ENCODE data around the gene MYO7A. TPM values are rescaled to one million over a fixed set of nuclear protein-coding genes. Genes with fewer than 3 reads are reported as not detected.

The MYO7A gene
- total RNA-seq, 2 experiments from 2014 or later: not detected

- intact Hi-C loops (cut with micrococcal nuclease): no loop called here
- no peaks in the 10 kb centered on the region for H3K27me3 Mint-ChIP-seq (ENCODE audit: low read depth)
- H3K4me1 Mint-ChIP-seq (ENCODE audit: low read depth): peaks cover 13% of the 10 kb centered on the region
- H3K27ac Mint-ChIP-seq: no peak overlapping the region
- CTCF ChIA-PET: interaction anchor here (2.5 kb wide), 1 partner anchor 29 kb away, joined by 7 read pairs; the partner anchor contains the start of gene MYO7A
- no peaks in the 10 kb centered on the region for H3K36me3 Mint-ChIP-seq (ENCODE audit: low read depth)
- no peak for DNase-seq
- H3K4me3 Mint-ChIP-seq: no peak overlapping the region
- no peaks in the 10 kb centered on the region for H3K9me3 Mint-ChIP-seq
These were observed 28.6 kb downstream of the MYO7A start for GRCh38 chr11:77156396-77157195.

- Mint-ChIP-seq H3K27ac (no peak overlapping the region), H3K4me1 (ENCODE audit: low read depth) (no peaks in the 10 kb centered on the region), H3K4me3 (no peak overlapping the region), H3K36me3 (ENCODE audit: low read depth) (no peaks in the 10 kb centered on the region), H3K27me3 (ENCODE audit: low read depth) (no peaks in the 10 kb centered on the region), H3K9me3 (no peaks in the 10 kb centered on the region)
- CTCF ChIA-PET: no interaction called here
- intact Hi-C loops (cut with micrococcal nuclease): no loop called here
- DNase-seq: no peak
These were observed 30.1 kb downstream of the MYO7A start for GRCh38 chr11:77158041-77158695.

GRCh38 chr11:77159219-77159936 lies 31.3 kb downstream of the MYO7A start:
- no peaks in the 10 kb centered on the region for H3K4me1 Mint-ChIP-seq (ENCODE audit: low read depth)
- H3K4me3 Mint-ChIP-seq: no peak overlapping the region
- no peaks in the 10 kb centered on the region for H3K27me3 Mint-ChIP-seq (ENCODE audit: low read depth)
- intact Hi-C loops (cut with micrococcal nuclease): no loop called here
- no peak overlapping the region for H3K27ac Mint-ChIP-seq
- no peaks in the 10 kb centered on the region for H3K9me3 Mint-ChIP-seq
- H3K36me3 Mint-ChIP-seq (ENCODE audit: low read depth): no peaks in the 10 kb centered on the region
- CTCF ChIA-PET: no interaction called here
- DNase-seq: no peak

GRCh38 chr11:77159937-77160495 lies 32.0 kb downstream of the MYO7A start:
- Mint-ChIP-seq H3K27me3 (ENCODE audit: low read depth) (no peaks in the 10 kb centered on the region), H3K9me3 (no peaks in the 10 kb centered on the region), H3K36me3 (ENCODE audit: low read depth) (no peaks in the 10 kb centered on the region), H3K27ac (no peak overlapping the region), H3K4me3 (no peak overlapping the region), H3K4me1 (ENCODE audit: low read depth) (no peaks in the 10 kb centered on the region)
- intact Hi-C loops (cut with micrococcal nuclease): no loop called here
- CTCF ChIA-PET: interaction anchor here (1.2 kb wide), 1 partner anchor 33 kb away, joined by 3 read pairs; no protein-coding TSS in a partner anchor
- DNase-seq: no peak

GRCh38 chr11:77163271-77163670 lies 35.2 kb downstream of the MYO7A start:
- Mint-ChIP-seq H3K4me1 (ENCODE audit: low read depth) (no peaks in the 10 kb centered on the region), H3K36me3 (ENCODE audit: low read depth) (no peaks in the 10 kb centered on the region), H3K27ac (no peak overlapping the region), H3K9me3 (no peaks in the 10 kb centered on the region), H3K27me3 (ENCODE audit: low read depth) (no peaks in the 10 kb centered on the region), H3K4me3 (no peak overlapping the region)
- no peak for DNase-seq
- intact Hi-C loops (cut with micrococcal nuclease): no loop called here
- CTCF ChIA-PET: no interaction called here

GRCh38 chr11:77165066-77165465 lies 37.0 kb downstream of the MYO7A start:
- CTCF ChIA-PET: interaction anchor here (0.9 to 1.3 kb wide), 2 partner anchors 22 to 74 kb away, joined by 4 to 6 read pairs; no protein-coding TSS in a partner anchor
- Mint-ChIP-seq H3K27me3 (ENCODE audit: low read depth) (no peaks in the 10 kb centered on the region), H3K4me3 (no peak overlapping the region), H3K4me1 (ENCODE audit: low read depth) (no peaks in the 10 kb centered on the region), H3K27ac (no peak overlapping the region), H3K9me3 (no peaks in the 10 kb centered on the region), H3K36me3 (ENCODE audit: low read depth) (no peaks in the 10 kb centered on the region)
- intact Hi-C loops (cut with micrococcal nuclease): no loop called here
- no peak for DNase-seq

- Mint-ChIP-seq H3K36me3 (ENCODE audit: low read depth) (no peaks in the 10 kb centered on the region), H3K9me3 (no peaks in the 10 kb centered on the region), H3K4me3 (no peak overlapping the region), H3K27me3 (ENCODE audit: low read depth) (no peaks in the 10 kb centered on the region), H3K4me1 (ENCODE audit: low read depth) (no peaks in the 10 kb centered on the region), H3K27ac (no peak overlapping the region)
- intact Hi-C loops (cut with micrococcal nuclease): no loop called here
- no peak for DNase-seq
- CTCF ChIA-PET: interaction anchor here (0.9 to 1.3 kb wide), 2 partner anchors 21 to 75 kb away, joined by 4 to 6 read pairs; no protein-coding TSS in a partner anchor
These were observed 38.0 kb downstream of the MYO7A start for GRCh38 chr11:77166021-77166420.

DNA sequence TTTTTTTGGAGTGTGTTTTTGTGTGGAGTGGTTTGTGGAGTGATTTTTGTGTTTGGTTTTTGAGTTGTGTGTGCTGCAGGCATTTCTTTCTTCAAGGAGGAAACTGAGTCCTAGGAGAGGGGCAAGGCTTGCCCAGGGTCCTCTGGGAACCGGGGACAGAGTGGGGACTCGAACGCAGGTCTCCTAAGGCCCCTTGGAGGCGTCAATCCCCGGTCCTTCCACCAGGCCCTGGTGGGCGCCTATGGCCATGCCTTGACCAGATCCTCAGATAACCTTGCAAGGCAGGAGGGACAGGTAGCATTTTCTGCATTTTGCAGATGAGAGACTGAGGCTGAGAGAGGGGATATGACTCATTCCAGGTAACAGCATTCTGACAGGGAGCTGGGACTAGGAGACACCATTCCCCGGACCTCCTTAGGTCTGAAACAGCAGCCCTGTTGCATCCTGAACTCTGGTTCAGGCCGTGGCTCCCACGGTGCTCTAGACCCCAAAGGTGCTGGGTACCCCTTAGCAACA lies 39.1 kb downstream of the MYO7A start:
- intact Hi-C loops (cut with micrococcal nuclease): no loop called here
- DNase-seq: no peak
- no peak overlapping the region for H3K27ac Mint-ChIP-seq
- H3K27me3 Mint-ChIP-seq (ENCODE audit: low read depth): no peaks in the 10 kb centered on the region
- H3K9me3 Mint-ChIP-seq: no peaks in the 10 kb centered on the region
- no peaks in the 10 kb centered on the region for H3K36me3 Mint-ChIP-seq (ENCODE audit: low read depth)
- H3K4me1 Mint-ChIP-seq (ENCODE audit: low read depth): no peaks in the 10 kb centered on the region
- CTCF ChIA-PET: interaction anchor here (1.4 kb wide), 1 partner anchor 40 kb away, joined by 3 read pairs; no protein-coding TSS in a partner anchor
- no peak overlapping the region for H3K4me3 Mint-ChIP-seq

GRCh38 chr11:77167791-77168190 lies 39.7 kb downstream of the MYO7A start:
- Mint-ChIP-seq H3K27ac (no peak overlapping the region), H3K4me1 (ENCODE audit: low read depth) (no peaks in the 10 kb centered on the region), H3K36me3 (ENCODE audit: low read depth) (no peaks in the 10 kb centered on the region), H3K9me3 (no peaks in the 10 kb centered on the region), H3K4me3 (no peak overlapping the region), H3K27me3 (ENCODE audit: low read depth) (no peaks in the 10 kb centered on the region)
- CTCF ChIA-PET: interaction anchor here (1.4 kb wide), 1 partner anchor 41 kb away, joined by 3 read pairs; no protein-coding TSS in a partner anchor
- intact Hi-C loops (cut with micrococcal nuclease): no loop called here
- DNase-seq: no peak

DNA sequence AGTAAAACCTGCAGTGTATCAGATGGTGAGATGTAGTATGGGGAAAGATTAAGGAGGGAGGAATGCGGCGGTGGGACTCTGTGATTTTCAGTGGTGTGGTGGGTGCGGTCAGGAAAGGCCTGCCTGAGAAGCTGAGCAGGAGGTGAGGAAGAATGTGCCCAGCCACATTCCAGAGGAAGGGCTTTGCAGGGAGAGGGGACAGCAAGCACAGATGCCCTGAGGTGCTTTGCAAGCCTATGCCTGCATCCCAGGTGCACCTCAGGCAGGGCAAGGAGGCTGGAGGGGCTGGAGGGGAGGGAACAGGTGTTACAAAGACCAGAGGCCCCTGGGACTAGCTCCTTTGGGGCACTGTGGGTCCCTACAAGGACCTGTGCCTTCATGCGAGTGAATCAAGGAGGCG lies 42.1 kb downstream of the MYO7A start:
- CTCF ChIA-PET: no interaction called here
- Mint-ChIP-seq H3K36me3 (ENCODE audit: low read depth) (no peaks in the 10 kb centered on the region), H3K4me1 (ENCODE audit: low read depth) (no peaks in the 10 kb centered on the region), H3K27ac (no peak overlapping the region), H3K9me3 (no peaks in the 10 kb centered on the region), H3K27me3 (ENCODE audit: low read depth) (no peaks in the 10 kb centered on the region), H3K4me3 (no peak overlapping the region)
- intact Hi-C loops (cut with micrococcal nuclease): no loop called here
- DNase-seq: no peak

- intact Hi-C loops (cut with micrococcal nuclease): no loop called here
- Mint-ChIP-seq H3K36me3 (ENCODE audit: low read depth) (no peaks in the 10 kb centered on the region), H3K4me3 (no peak overlapping the region), H3K9me3 (no peaks in the 10 kb centered on the region), H3K27ac (no peak overlapping the region), H3K27me3 (ENCODE audit: low read depth) (no peaks in the 10 kb centered on the region), H3K4me1 (ENCODE audit: low read depth) (no peaks in the 10 kb centered on the region)
- CTCF ChIA-PET: no interaction called here
- no peak for DNase-seq
These were observed 43.2 kb downstream of the MYO7A start for GRCh38 chr11:77171254-77171653.

Data from activated naive CD4-positive, alpha-beta T cell treated with anti-CD3 and anti-CD28 coated beads for 36 hours (primary cell).